IMR-90 (cell line): Measurements from ENCODE around the gene KPNA1.
"Not testable (repeated sequence)": the region's sequence is repeated elsewhere in the genome, so short reads cannot be mapped to it uniquely, and the experiment has no call there.

Experiments used
- POLR2A ChIP-seq: IDR thresholded peaks from 2 replicates; pipeline ENCODE4 v1.6.1; 2012; ENCODE audit warnings: mild to moderate bottlenecking, low read depth, low read length
- TF ChIP-seq, protein P1 (sequence below): conservative IDR thresholded peaks from 2 replicates; pipeline ENCODE4 v1.5.1; 2012; ENCODE audit warnings: mild to moderate bottlenecking, low read depth, low read length, improper control_type of control experiment

- TF ChIP-seq, protein P1, sequence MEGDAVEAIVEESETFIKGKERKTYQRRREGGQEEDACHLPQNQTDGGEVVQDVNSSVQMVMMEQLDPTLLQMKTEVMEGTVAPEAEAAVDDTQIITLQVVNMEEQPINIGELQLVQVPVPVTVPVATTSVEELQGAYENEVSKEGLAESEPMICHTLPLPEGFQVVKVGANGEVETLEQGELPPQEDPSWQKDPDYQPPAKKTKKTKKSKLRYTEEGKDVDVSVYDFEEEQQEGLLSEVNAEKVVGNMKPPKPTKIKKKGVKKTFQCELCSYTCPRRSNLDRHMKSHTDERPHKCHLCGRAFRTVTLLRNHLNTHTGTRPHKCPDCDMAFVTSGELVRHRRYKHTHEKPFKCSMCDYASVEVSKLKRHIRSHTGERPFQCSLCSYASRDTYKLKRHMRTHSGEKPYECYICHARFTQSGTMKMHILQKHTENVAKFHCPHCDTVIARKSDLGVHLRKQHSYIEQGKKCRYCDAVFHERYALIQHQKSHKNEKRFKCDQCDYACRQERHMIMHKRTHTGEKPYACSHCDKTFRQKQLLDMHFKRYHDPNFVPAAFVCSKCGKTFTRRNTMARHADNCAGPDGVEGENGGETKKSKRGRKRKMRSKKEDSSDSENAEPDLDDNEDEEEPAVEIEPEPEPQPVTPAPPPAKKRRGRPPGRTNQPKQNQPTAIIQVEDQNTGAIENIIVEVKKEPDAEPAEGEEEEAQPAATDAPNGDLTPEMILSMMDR, result not testable (repeated sequence)
- TF ChIP-seq POLR2A, result not testable (repeated sequence)
Measured at GRCh38 chr3:122508944-122509343, 5.8 kb downstream of the KPNA1 start.
